H1 (cell line): ENCODE data around the gene CRTC1. TPM values are rescaled to one million over a fixed set of nuclear protein-coding genes. Genes with fewer than 3 reads are reported as not detected.

Source experiments
- CTCF ChIA-PET: fragments of 300-600 bp; sonication (Branson Sonifier 250); formaldehyde crosslinking; loops from one replicate; lab custom pipeline; 2021; ENCODE audit not compliant: partially characterized antibody; lab: Charles Lee
- POLR2A ChIA-PET: fragments of 300-600 bp; sonication (Branson Sonifier 250); formaldehyde crosslinking; loops from one replicate; lab custom pipeline; 2021; ENCODE audit warnings: inconsistent platforms; ENCODE audit not compliant: partially characterized antibody; lab: Charles Lee
- DNase-seq, 2 experiments: peaks; one replicate each; pipeline versions ENCODE4 v3.0.0 to v3.0.0-alpha.2; 2010 to 2022; ENCODE audit warnings: low spot score in 2 of 2, low read depth in 1 of 2, mixed read lengths in 1 of 2
- FAIRE-seq: peaks from 2 replicates; lab custom pipeline; 2011; peaks lifted over from hg19 to GRCh38; lab: Jason Lieb, UNC
- H2AFZ ChIP-seq: 2 replicates; pipeline ENCODE4 v1.8.1; 2012; ENCODE audit warnings: low read length, inconsistent platforms
- H2AK5ac ChIP-seq: 2 replicates; pipeline ENCODE4 v1.6.1; 2013; ENCODE audit warnings: low read depth, low read length
- H2BK120ac ChIP-seq: replicated peaks from 2 replicates; pipeline ENCODE3; 2013; ENCODE audit warnings: low read depth, low read length, inconsistent platforms
- H2BK12ac ChIP-seq: 2 replicates; pipeline ENCODE4 v1.6.1; 2013; ENCODE audit warnings: low read depth, low read length
- H2BK15ac ChIP-seq: 2 replicates; pipeline ENCODE4 v1.6.1; 2013; ENCODE audit warnings: low read length
- H2BK20ac ChIP-seq: 2 replicates; pipeline ENCODE4 v1.6.1; 2013; ENCODE audit warnings: low read length
- H2BK5ac ChIP-seq: 2 replicates; pipeline ENCODE4 v1.6.1; 2013; ENCODE audit warnings: low read depth, low read length
- H3K14ac ChIP-seq: 2 replicates; pipeline ENCODE4 v1.6.1; 2013; ENCODE audit warnings: inconsistent platforms; ENCODE audit not compliant: insufficient read length
- H3K18ac ChIP-seq: 2 replicates; pipeline ENCODE4 v1.6.1; 2013; ENCODE audit warnings: low read length; ENCODE audit errors: extremely low read depth
- H3K23ac ChIP-seq: 2 replicates; pipeline ENCODE4 v1.6.1; 2013; ENCODE audit warnings: inconsistent platforms; ENCODE audit not compliant: insufficient read length
- H3K23me2 ChIP-seq: 2 replicates; pipeline ENCODE4 v1.6.1; 2013; ENCODE audit warnings: low read depth, low read length
- H3K27ac ChIP-seq: 2 replicates; pipeline ENCODE4 v1.6.1; 2011; ENCODE audit warnings: low read depth, low read length, inconsistent platforms
- H3K27me3 ChIP-seq, 4 experiments: replicated peaks in 1 of 4; 1 replicate in 1 of 4; 2 replicates in 3 of 4; pipeline versions ENCODE4 v1.6.1 to v1.8.1; 2011 to 2013; ENCODE audit warnings: low read length in 3 of 4, mild to moderate bottlenecking in 3 of 4, inconsistent platforms in 2 of 4, mixed read lengths in 2 of 4, moderate library complexity in 1 of 4; ENCODE audit not compliant: control insufficient read depth in 3 of 4, insufficient read depth in 3 of 4; ENCODE audit errors: extremely low read depth in 1 of 4
- H3K36me3 ChIP-seq, 4 experiments: 2 replicates each; pipeline versions ENCODE4 v1.6.1 to v1.8.1; 2011 to 2013; ENCODE audit warnings: mild to moderate bottlenecking in 4 of 4, low read length in 3 of 4, moderate library complexity in 2 of 4, control low read depth in 1 of 4, inconsistent platforms in 1 of 4; ENCODE audit not compliant: insufficient read depth in 4 of 4, control insufficient read depth in 2 of 4
- H3K4ac ChIP-seq: replicated peaks from 2 replicates; pipeline ENCODE3; 2013; ENCODE audit warnings: low read length, low read depth, mixed read lengths, inconsistent platforms; ENCODE audit not compliant: insufficient read length
- H3K4me1 ChIP-seq, 4 experiments: replicated peaks in 1 of 4; 1 replicate in 1 of 4; 2 replicates in 3 of 4; pipeline versions ENCODE4 v1.6.1 to v1.8.1; 2011 to 2013; ENCODE audit warnings: low read length in 3 of 4, inconsistent platforms in 2 of 4, mixed read lengths in 1 of 4; ENCODE audit not compliant: insufficient read depth in 4 of 4, control insufficient read depth in 3 of 4
- H3K4me2 ChIP-seq, 2 experiments: 2 replicates each; pipeline versions ENCODE4 v1.6.1 to v1.8.1; 2011 to 2013; ENCODE audit warnings: low read depth in 2 of 2, low read length in 2 of 2, control low read depth in 1 of 2, inconsistent platforms in 1 of 2, mild to moderate bottlenecking in 1 of 2; ENCODE audit not compliant: insufficient read depth in 1 of 2
- H3K4me3 ChIP-seq, 4 experiments: fragments of 200-600, 300-600 bp in 1 of 4; sonication (generic), shearing (Covaris generic), sonication (Bioruptor Twin) in 1 of 4; 2 replicates each; pipeline versions ENCODE4 v1.5.1 to v1.8.1; 2011 to 2016; ENCODE audit warnings: low read length in 4 of 4, low read depth in 3 of 4, control low read depth in 2 of 4, inconsistent platforms in 2 of 4, mild to moderate bottlenecking in 2 of 4, mixed read lengths in 1 of 4, moderate library complexity in 1 of 4; ENCODE audit not compliant: insufficient read depth in 2 of 4; ENCODE audit errors: extremely low read depth in 1 of 4
- H3K56ac ChIP-seq: replicated peaks from 2 replicates; pipeline ENCODE3; 2013; ENCODE audit warnings: low read depth, mild to moderate bottlenecking, mixed read lengths, low read length, inconsistent platforms; ENCODE audit not compliant: insufficient read length
- H3K79me1 ChIP-seq: 2 replicates; pipeline ENCODE4 v1.6.1; 2013; ENCODE audit warnings: low read depth, low read length, control low read depth
- H3K79me2 ChIP-seq, 2 experiments: 2 replicates each; pipeline versions ENCODE4 v1.6.1 to v1.8.1; 2012 to 2013; ENCODE audit warnings: low read length in 2 of 2, mild to moderate bottlenecking in 2 of 2, inconsistent platforms in 1 of 2; ENCODE audit not compliant: insufficient read depth in 2 of 2, control insufficient read depth in 1 of 2
- H3K9ac ChIP-seq, 4 experiments: replicated peaks in 1 of 4; 1 replicate in 1 of 4; 2 replicates in 3 of 4; pipeline versions ENCODE4 v1.6.1 to v1.8.1; 2011 to 2013; ENCODE audit warnings: low read depth in 3 of 4, low read length in 3 of 4, control low read depth in 2 of 4, mild to moderate bottlenecking in 2 of 4, moderate library complexity in 2 of 4, inconsistent platforms in 1 of 4; ENCODE audit errors: extremely low read depth in 1 of 4
- H3K9me3 ChIP-seq, 2 experiments: 2 replicates each; pipeline versions ENCODE4 v1.6.1 to v1.8.1; 2012 to 2013; ENCODE audit warnings: mild to moderate bottlenecking in 2 of 2, moderate library complexity in 2 of 2, control low read depth in 1 of 2, inconsistent platforms in 1 of 2, low read depth in 1 of 2, low read length in 1 of 2, mixed read lengths in 1 of 2; ENCODE audit not compliant: insufficient read depth in 2 of 2
- H4K20me1 ChIP-seq, 2 experiments: replicated peaks in 1 of 2; 2 replicates each; pipeline versions ENCODE3 to v1.8.1; 2011 to 2013; ENCODE audit warnings: inconsistent platforms in 2 of 2, low read length in 2 of 2, mild to moderate bottlenecking in 1 of 2; ENCODE audit not compliant: insufficient read depth in 2 of 2, control insufficient read depth in 1 of 2
- H4K5ac ChIP-seq: 2 replicates; pipeline ENCODE4 v1.6.1; 2013; ENCODE audit warnings: low read length, low read depth, mixed read lengths, inconsistent platforms; ENCODE audit not compliant: insufficient read length
- H4K8ac ChIP-seq: 2 replicates; pipeline ENCODE4 v1.8.0; 2013; ENCODE audit warnings: mild to moderate bottlenecking, moderate library complexity, low read length, inconsistent platforms; ENCODE audit not compliant: insufficient read depth; ENCODE audit errors: extremely low read depth
- H4K91ac ChIP-seq: replicated peaks from 2 replicates; pipeline ENCODE3; 2013; ENCODE audit warnings: low read length, mixed read lengths, inconsistent platforms; ENCODE audit not compliant: insufficient read length
- EZH2 ChIP-seq: fragments of 200-600 bp; sonication (generic); IDR thresholded peaks from 2 replicates; pipeline ENCODE4 v1.7.1; 2012; ENCODE audit warnings: low read depth, mild to moderate bottlenecking, moderate library complexity, low read length, inconsistent platforms; ENCODE audit not compliant: severe bottlenecking
- MAFK ChIP-seq: IDR thresholded peaks from 2 replicates; pipeline ENCODE4 v1.6.1; 2012; ENCODE audit warnings: low read depth, mild to moderate bottlenecking, improper control_type of control experiment, low read length
- POU5F1 ChIP-seq: IDR thresholded peaks from 2 replicates; pipeline ENCODE4 v1.6.1; 2011; ENCODE audit warnings: low read depth, mild to moderate bottlenecking, low read length, moderate library complexity
- SIX5 ChIP-seq: IDR thresholded peaks from 2 replicates; pipeline ENCODE4 v1.6.1; 2011; ENCODE audit warnings: mild to moderate bottlenecking, low read depth, low read length
- SP4 ChIP-seq: IDR thresholded peaks from 2 replicates; pipeline ENCODE4 v1.6.1; 2012; ENCODE audit warnings: low read length, inconsistent platforms
- WGBS, 2 experiments: shearing (Covaris generic) in 1 of 2; methylation state at CpG; one replicate each; pipeline versions ENCODE4 v1.1.6 to v1.1.7; 2013 to 2015; ENCODE audit warnings: low lambda C conversion rate in 2 of 2, mixed read lengths in 2 of 2, inconsistent platforms in 1 of 2, low coverage in 1 of 2, missing lambda C conversion rate in 1 of 2; ENCODE audit not compliant: insufficient replicate concordance in 2 of 2, insufficient coverage in 1 of 2, insufficient read length in 1 of 2; ENCODE audit errors: extremely low coverage in 1 of 2, missing lambda C conversion rate in 1 of 2; 5-methylcytosine and 5-hydroxymethylcytosine counted together
- long read RNA-seq, 2 experiments: library from RNA in 1 of 2; library from capped mRNA in 1 of 2; stranded (forward); transcript quantifications; one replicate each; pipeline ENCODE4 v2.0.0, GENCODE V29; 2021; ENCODE audit warnings: inconsistent platforms in 1 of 2
- polyA minus RNA-seq, 3 experiments: library from RNA; depleted of rRNA, polyadenylated mRNA; stranded (reverse); fragments of >200 nt; gene quantifications; 1 replicate in 2 of 3; 2 replicates in 1 of 3; pipeline ENCODE4 v1.2.3, GENCODE V29; 2011
- polyA plus RNA-seq, 7 experiments: library from polyadenylated mRNA; depleted of rRNA in 3 of 7; stranded (reverse) in 5 of 7; unstranded in 2 of 7; fragments of >200 nt in 5 of 7; fragments of 200-250 nt in 2 of 7; gene quantifications; 1 replicate in 5 of 7; 2 replicates in 1 of 7; 4 replicates in 1 of 7; pipeline versions ENCODE4 v1.2.1 to v1.2.3, GENCODE V29; 2011 to 2013; ENCODE audit warnings: missing spikeins in 2 of 7, mixed read lengths in 2 of 7
- total RNA-seq: library from RNA; stranded (reverse); fragmentation: NEBNext Ultra II Directional; extraction: Animal tissue kit (Norgen Biotek cat#: 25700); gene quantifications from 2 replicates; pipeline ENCODE4 v1.2.1, GENCODE V29; 2021

Gene CRTC1, protein sequence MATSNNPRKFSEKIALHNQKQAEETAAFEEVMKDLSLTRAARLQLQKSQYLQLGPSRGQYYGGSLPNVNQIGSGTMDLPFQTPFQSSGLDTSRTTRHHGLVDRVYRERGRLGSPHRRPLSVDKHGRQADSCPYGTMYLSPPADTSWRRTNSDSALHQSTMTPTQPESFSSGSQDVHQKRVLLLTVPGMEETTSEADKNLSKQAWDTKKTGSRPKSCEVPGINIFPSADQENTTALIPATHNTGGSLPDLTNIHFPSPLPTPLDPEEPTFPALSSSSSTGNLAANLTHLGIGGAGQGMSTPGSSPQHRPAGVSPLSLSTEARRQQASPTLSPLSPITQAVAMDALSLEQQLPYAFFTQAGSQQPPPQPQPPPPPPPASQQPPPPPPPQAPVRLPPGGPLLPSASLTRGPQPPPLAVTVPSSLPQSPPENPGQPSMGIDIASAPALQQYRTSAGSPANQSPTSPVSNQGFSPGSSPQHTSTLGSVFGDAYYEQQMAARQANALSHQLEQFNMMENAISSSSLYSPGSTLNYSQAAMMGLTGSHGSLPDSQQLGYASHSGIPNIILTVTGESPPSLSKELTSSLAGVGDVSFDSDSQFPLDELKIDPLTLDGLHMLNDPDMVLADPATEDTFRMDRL
- total RNA-seq (8.5 TPM in 2 replicates), polyA plus RNA-seq (2011; rRNA removed) (2.9 and 6.5 TPM in 2 replicates), polyA minus RNA-seq (2011; rRNA and poly(A)+ RNA removed) (0.71 and 1.8 TPM in 2 replicates)
- 2.7 TPM for polyA plus RNA-seq (2011; cell fraction: cytosol; rRNA removed)
- 18.3 TPM for polyA plus RNA-seq (2011; cell fraction: nucleus; rRNA removed)
- 4.4 to 9.8 TPM (median 8.1 TPM) in 4 replicates for polyA plus RNA-seq (2012, experiment 1 of 2)
- polyA plus RNA-seq (2012, experiment 2 of 2), result 4.9 TPM
- 8.8 TPM for polyA plus RNA-seq (2013, experiment 1 of 2)
- polyA plus RNA-seq (2013, experiment 2 of 2), result 7.7 TPM
- 4.7 TPM for polyA minus RNA-seq (2011; cell fraction: cytosol; rRNA and poly(A)+ RNA removed)
- 6.3 TPM for polyA minus RNA-seq (2011; cell fraction: nucleus; rRNA and poly(A)+ RNA removed)
- long read RNA-seq, experiment 1, partial matches to known transcripts, result 1 of 7 reads
- long read RNA-seq, experiment 1, other reads (novel, unspliced or antisense), result 6 of 7 reads
- long read RNA-seq, experiment 2, partial matches to known transcripts, result 1 of 1 reads
- long read RNA-seq, experiment 2, other reads (novel, unspliced or antisense), result 0 of 1 reads

DNA sequence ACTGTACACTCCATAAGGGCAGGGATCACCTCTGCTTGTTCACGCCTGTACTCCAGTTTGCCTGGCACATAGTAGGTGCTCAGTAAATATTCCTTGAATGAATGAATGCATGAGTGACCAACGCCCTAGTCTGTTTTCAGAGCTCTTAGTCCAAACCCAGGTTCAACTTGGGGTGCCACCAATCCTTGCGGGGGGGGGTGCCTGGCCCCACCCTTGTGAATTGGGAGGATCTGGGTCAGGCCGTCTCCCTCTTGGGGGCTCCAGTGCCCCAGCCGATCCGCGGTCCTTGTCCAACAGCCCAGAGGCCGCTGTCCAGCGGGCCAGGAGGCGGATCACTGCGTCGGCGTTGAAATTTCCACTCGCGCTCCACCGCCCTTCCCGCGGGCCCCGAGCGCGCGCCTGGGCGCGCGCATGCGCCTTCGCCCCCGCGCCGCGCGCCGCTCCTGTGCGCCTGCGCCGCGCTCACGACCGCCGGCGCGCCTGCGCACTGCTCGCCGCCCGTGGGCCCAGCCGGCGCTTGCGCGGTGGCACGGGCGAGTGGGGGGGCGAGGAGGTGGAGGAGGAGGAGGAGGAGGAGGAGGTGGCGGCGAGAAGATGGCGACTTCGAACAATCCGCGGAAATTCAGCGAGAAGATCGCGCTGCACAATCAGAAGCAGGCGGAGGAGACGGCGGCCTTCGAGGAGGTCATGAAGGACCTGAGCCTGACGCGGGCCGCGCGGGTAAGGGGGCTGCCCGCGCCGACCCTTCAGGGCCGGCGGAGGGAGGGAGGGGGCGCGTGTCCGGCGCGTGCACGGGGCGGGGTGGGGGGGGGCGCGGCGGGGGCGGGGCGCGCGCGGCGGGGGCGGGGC is at the start of gene CRTC1:
Gene CRTC1, plus strand, starts transcription at position 572 of the 849 bp plus-strand sequence. Its CDS starts 23 bp downstream, at position 595.
- Histone ChIP-seq H3K4ac (peak within 1 kb of the TSS; percentile 91), H3K9ac (peak within 1 kb of the TSS in 3 of 4 experiments; percentile 82 to 95 (median 89); a peak in 6 of 7 replicates), H4K91ac (peak within 1 kb of the TSS; percentile 89), H2AFZ (peak within 1 kb of the TSS; percentile 96; the same call in 1 of the 2 replicates), H3K27ac (peak within 1 kb of the TSS; percentile 85; the same call in 1 of the 2 replicates), H3K4me1 (peaks cover 0 to 9% (median 6%) of the 10 kb centered on the region in 4 experiments; a peak in 6 of 7 replicates), H2BK120ac (no peak within 1 kb of the TSS), H3K36me3 (no peaks in the 10 kb centered on the region), H3K4me2 (peak within 1 kb of the TSS; percentile 73 to 96), H2BK20ac (no peak within 1 kb of the TSS), H2BK12ac (peak within 1 kb of the TSS; percentile 32; the same call in 1 of the 2 replicates), H3K23me2 (peaks cover 9% of the 10 kb centered on the region; the same call in 1 of the 2 replicates), H2AK5ac (peak within 1 kb of the TSS; percentile 65; the same call in 1 of the 2 replicates), H3K23ac (no peak within 1 kb of the TSS), H3K79me1 (peaks cover 12% of the 10 kb centered on the region), H4K20me1 (peaks cover 2 to 11% of the 10 kb centered on the region in 2 experiments), H3K18ac (peak within 1 kb of the TSS; percentile 100), H2BK5ac (peak within 1 kb of the TSS; percentile 93; the same call in 1 of the 2 replicates), H3K56ac (peak within 1 kb of the TSS; percentile 70), H4K5ac (peak within 1 kb of the TSS; percentile 100), H3K79me2 (peaks cover 3 to 32% of the 10 kb centered on the region in 2 experiments; a peak in 3 of 4 replicates), H3K4me3 (peak within 1 kb of the TSS; percentile 62 to 82 (median 77)), H3K14ac (no peak within 1 kb of the TSS), H3K9me3 (no peaks in the 10 kb centered on the region), H4K8ac (peak within 1 kb of the TSS; percentile 98), H3K27me3 (no peaks in the 10 kb centered on the region), H2BK15ac (0 out of 2 replicates have a peak within 1 kb of the TSS, but pooled peaks have one; percentile 98)
- ChIA-PET POLR2A (interaction anchor here (0.6 to 1.4 kb wide), 4 partner anchors 34 to 402 kb away, joined by 3 read pairs; partner anchors contain the start of genes JUND and KXD1), CTCF (interaction anchor here (1.6 to 2.0 kb wide), 2 partner anchors 7 to 11 kb away, joined by 4 to 12 read pairs; no protein-coding TSS in a partner anchor)
- WGBS, 2 experiments, result 5% methylated on average over 21 of the region's 93 CpGs; no CpG with 5 or more reads in 1 of the 2 experiments
- FAIRE-seq (no peak), DNase-seq (peak; percentile 46 to 91)
- TF ChIP-seq MAFK (no peak), SP4 (no peak), POU5F1 (no peak), EZH2 (peak; percentile 15), SIX5 (no peak)
